B cell (primary cell): ENCODE data around the gene TTC28.

Source experiments
- CTCF ChIP-seq: fragments of 200-600 bp; IDR thresholded peaks from one replicate; pipeline ENCODE4 v1.8.0; 2022; ENCODE audit warnings: antibody characterized with exemption, mild to moderate bottlenecking
- EZH2 ChIP-seq: IDR thresholded peaks from 2 replicates; pipeline ENCODE4 v1.6.1; 2012; ENCODE audit warnings: borderline replicate concordance, low read depth, mild to moderate bottlenecking, moderate library complexity, low read length; ENCODE audit not compliant: insufficient read depth, poor library complexity, severe bottlenecking

DNA sequence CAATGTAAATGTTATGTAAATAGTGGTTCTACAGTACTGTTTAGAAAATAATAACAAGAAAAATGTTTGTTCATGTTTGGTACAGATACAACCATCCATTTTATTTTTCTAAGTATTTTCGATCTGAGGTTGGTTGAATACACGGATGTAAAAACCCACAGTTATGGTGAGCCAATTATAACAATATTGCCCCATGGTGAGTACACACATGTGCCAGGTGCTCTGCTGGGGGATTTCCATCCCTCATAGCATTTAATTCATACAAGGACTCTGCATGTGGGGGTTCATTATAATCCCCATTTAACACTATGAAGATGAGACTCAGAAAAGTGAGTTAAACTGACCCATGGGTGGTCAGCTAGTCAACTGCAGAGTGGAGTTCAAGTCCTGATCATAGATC is 23.3 kb upstream of the TTC28 start:
- TF ChIP-seq CTCF (no peak), EZH2 (no peak)
